K562 (cell line): ENCODE data around the gene MYLK4. TPM values are rescaled to one million over a fixed set of nuclear protein-coding genes. Genes with fewer than 3 reads are reported as not detected.

Source experiments
- CBFA2T2 ChIP-seq: fragments of 450-650 bp; conservative IDR thresholded peaks from 2 replicates; pipeline ENCODE4 v1.6.1; 2017; ENCODE audit warnings: mild to moderate bottlenecking
- NR2C1 ChIP-seq, 2 experiments: fragments of 450-650 bp; IDR thresholded peaks; 2 replicates each; pipeline ENCODE4 v1.6.1; 2017; ENCODE audit warnings: mild to moderate bottlenecking in 2 of 2, antibody characterized with exemption in 1 of 2, inconsistent platforms in 1 of 2, missing compliant biosample characterization in 1 of 2, missing genetic modification characterization in 1 of 2
- NR2C2 ChIP-seq, 2 experiments: fragments of 200-800 bp in 1 of 2; sonication (Bioruptor generic) in 1 of 2; sonication (generic) in 1 of 2; formaldehyde crosslinking in 1 of 2; IDR thresholded peaks; 2 replicates each; pipeline versions ENCODE4 v1.6.1 to v1.8.0; 2016 to 2022; ENCODE audit warnings: mild to moderate bottlenecking in 1 of 2, missing compliant biosample characterization in 1 of 2, missing genetic modification characterization in 1 of 2, missing genetic modification reagents in 1 of 2
- ZBTB8A ChIP-seq: fragments of 450-650 bp; IDR thresholded peaks from 2 replicates; pipeline ENCODE4 v1.6.1; 2018; ENCODE audit warnings: mild to moderate bottlenecking, moderate library complexity; ENCODE audit not compliant: partially characterized antibody
- ZNF146 ChIP-seq: IDR thresholded peaks from one replicate; pipeline ENCODE4 v1.6.1; 2018; ENCODE audit warnings: missing compliant biosample characterization; ENCODE audit not compliant: unreplicated experiment
- ZNF217 ChIP-seq: sonication (generic); formaldehyde crosslinking; IDR thresholded peaks from 2 replicates; pipeline ENCODE4 v1.8.0; 2022; ENCODE audit warnings: mild to moderate bottlenecking, missing genetic modification reagents
- ZNF696 ChIP-seq: fragments of 250-450 bp; sonication (Bioruptor Pico); conservative IDR thresholded peaks from 2 replicates; pipeline ENCODE4 v1.4.0; 2020; ENCODE audit warnings: mild to moderate bottlenecking, moderate library complexity
- polyA plus RNA-seq, 8 experiments: library from polyadenylated mRNA; depleted of rRNA in 4 of 8; stranded (reverse) in 5 of 8; unstranded in 3 of 8; fragments of >200 nt; fragmentation: Nextera tagmentation in 2 of 8; fragmentation: Illumina TruSeq in 1 of 8; extraction: Ambion mirVana in 2 of 8; extraction: Trizol in 1 of 8; gene quantifications; 2 replicates each; pipeline versions ENCODE4 v1.2.1 to v1.2.3, GENCODE V29; 2011 to 2014; ENCODE audit warnings: inconsistent platforms in 1 of 8, missing spikeins in 1 of 8
- total RNA-seq, 7 experiments: library from RNA; depleted of rRNA in 6 of 7; stranded (reverse); fragments of >200 nt in 6 of 7; fragmentation: Illumina TruSeq in 2 of 7; extraction: Trizol in 2 of 7; gene quantifications; 2 replicates each; pipeline versions ENCODE4 v1.2.1 to v1.2.3, GENCODE V29; 2011 to 2021; ENCODE audit warnings: low replicate concordance in 1 of 7
- TF ChIP-seq, protein P1 (sequence below): fragments of 200-800 bp; sonication (Bioruptor generic); IDR thresholded peaks from 2 replicates; pipeline ENCODE4 v1.6.1; 2017; ENCODE audit warnings: missing genetic modification characterization, missing compliant biosample characterization
- TF ChIP-seq, protein P2 (sequence below): sonication (generic); formaldehyde crosslinking; IDR thresholded peaks from 2 replicates; pipeline ENCODE4 v1.8.0; 2022; ENCODE audit warnings: mild to moderate bottlenecking, low read depth, missing genetic modification reagents
- TF ChIP-seq, protein P3 (sequence below): fragments of 200-800 bp; sonication (Bioruptor generic); IDR thresholded peaks from 2 replicates; pipeline ENCODE4 v1.6.1; 2016; ENCODE audit warnings: missing genetic modification characterization, missing compliant biosample characterization
- TF ChIP-seq, protein P4 (sequence below): fragments of 250-450 bp; sonication (Bioruptor Pico); IDR thresholded peaks from 2 replicates; pipeline ENCODE4 v1.8.0; 2022; ENCODE audit warnings: inconsistent platforms, mild to moderate bottlenecking, moderate library complexity, borderline replicate concordance
- TF ChIP-seq, protein P5 (sequence below): fragments of 450-650 bp; IDR thresholded peaks from 2 replicates; pipeline ENCODE4 v1.7.1; 2018; ENCODE audit warnings: mild to moderate bottlenecking, low read depth; ENCODE audit not compliant: partially characterized antibody
- TF ChIP-seq, protein P6 (sequence below): fragments of 250-450 bp; sonication (Bioruptor Pico); IDR thresholded peaks from 2 replicates; pipeline ENCODE4 v1.5.0; 2021

The MYLK4 gene
- total and polyA plus RNA-seq, 9 of the 15 experiments (the other 6 are each of a cell fraction or from before 2014, with no cell fraction given) = 0.01 to 0.15 (median 0.06) TPM

DNA sequence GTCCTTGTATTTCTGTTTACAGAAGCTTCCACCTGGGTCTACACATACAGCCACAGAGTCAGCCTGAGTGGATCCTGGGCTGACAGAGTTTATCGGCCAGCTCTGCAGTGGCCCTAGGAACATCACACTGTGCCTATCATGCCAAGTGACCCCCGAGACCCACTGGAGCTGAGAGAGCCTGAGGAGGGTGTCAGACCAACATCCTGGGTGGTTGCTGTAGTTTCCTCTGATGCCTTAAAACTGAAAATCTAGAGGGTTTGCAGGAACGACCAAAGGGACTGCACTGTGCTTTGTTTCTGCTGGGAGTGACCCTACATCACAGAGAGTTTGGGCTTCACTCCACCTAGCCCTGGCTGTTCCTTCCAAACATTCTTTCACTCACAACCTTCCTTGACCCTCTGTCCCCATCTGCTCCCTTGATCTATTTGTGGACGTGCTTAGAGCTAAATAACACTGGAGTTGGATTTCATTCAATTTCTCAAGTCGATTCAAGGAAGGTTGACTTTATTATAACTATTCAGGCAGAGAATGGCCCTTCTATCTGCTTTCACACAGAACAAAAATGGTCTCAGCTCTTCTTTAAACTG lies 18.1 kb downstream of the MYLK4 start (continued):
- TF ChIP-seq, protein P1, sequence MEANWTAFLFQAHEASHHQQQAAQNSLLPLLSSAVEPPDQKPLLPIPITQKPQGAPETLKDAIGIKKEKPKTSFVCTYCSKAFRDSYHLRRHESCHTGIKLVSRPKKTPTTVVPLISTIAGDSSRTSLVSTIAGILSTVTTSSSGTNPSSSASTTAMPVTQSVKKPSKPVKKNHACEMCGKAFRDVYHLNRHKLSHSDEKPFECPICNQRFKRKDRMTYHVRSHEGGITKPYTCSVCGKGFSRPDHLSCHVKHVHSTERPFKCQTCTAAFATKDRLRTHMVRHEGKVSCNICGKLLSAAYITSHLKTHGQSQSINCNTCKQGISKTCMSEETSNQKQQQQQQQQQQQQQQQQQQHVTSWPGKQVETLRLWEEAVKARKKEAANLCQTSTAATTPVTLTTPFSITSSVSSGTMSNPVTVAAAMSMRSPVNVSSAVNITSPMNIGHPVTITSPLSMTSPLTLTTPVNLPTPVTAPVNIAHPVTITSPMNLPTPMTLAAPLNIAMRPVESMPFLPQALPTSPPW (CRISPR knock-in tag) = no peak
- TF ChIP-seq CBFA2T2 (no peak), ZNF146 (no peak), ZNF696 (no peak), NR2C1 (IDR thresholded peaks at IDR 0.05) (no peak), NR2C1 (tag; IDR thresholded peaks at IDR 0.05) (no peak), NR2C2 (CRISPR knock-in tag; IDR thresholded peaks at IDR 0.05) (0 out of 2 replicates have a peak, but pooled peaks have one; percentile 29), NR2C2 (tag; IDR thresholded peaks at IDR 0.05) (no peak), ZBTB8A (no peak), ZNF217 (no peak)
- TF ChIP-seq, protein P2, sequence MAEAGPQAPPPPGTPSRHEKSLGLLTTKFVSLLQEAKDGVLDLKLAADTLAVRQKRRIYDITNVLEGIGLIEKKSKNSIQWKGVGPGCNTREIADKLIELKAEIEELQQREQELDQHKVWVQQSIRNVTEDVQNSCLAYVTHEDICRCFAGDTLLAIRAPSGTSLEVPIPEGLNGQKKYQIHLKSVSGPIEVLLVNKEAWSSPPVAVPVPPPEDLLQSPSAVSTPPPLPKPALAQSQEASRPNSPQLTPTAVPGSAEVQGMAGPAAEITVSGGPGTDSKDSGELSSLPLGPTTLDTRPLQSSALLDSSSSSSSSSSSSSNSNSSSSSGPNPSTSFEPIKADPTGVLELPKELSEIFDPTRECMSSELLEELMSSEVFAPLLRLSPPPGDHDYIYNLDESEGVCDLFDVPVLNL (CRISPR knock-in tag) = no peak
- TF ChIP-seq, protein P3, sequence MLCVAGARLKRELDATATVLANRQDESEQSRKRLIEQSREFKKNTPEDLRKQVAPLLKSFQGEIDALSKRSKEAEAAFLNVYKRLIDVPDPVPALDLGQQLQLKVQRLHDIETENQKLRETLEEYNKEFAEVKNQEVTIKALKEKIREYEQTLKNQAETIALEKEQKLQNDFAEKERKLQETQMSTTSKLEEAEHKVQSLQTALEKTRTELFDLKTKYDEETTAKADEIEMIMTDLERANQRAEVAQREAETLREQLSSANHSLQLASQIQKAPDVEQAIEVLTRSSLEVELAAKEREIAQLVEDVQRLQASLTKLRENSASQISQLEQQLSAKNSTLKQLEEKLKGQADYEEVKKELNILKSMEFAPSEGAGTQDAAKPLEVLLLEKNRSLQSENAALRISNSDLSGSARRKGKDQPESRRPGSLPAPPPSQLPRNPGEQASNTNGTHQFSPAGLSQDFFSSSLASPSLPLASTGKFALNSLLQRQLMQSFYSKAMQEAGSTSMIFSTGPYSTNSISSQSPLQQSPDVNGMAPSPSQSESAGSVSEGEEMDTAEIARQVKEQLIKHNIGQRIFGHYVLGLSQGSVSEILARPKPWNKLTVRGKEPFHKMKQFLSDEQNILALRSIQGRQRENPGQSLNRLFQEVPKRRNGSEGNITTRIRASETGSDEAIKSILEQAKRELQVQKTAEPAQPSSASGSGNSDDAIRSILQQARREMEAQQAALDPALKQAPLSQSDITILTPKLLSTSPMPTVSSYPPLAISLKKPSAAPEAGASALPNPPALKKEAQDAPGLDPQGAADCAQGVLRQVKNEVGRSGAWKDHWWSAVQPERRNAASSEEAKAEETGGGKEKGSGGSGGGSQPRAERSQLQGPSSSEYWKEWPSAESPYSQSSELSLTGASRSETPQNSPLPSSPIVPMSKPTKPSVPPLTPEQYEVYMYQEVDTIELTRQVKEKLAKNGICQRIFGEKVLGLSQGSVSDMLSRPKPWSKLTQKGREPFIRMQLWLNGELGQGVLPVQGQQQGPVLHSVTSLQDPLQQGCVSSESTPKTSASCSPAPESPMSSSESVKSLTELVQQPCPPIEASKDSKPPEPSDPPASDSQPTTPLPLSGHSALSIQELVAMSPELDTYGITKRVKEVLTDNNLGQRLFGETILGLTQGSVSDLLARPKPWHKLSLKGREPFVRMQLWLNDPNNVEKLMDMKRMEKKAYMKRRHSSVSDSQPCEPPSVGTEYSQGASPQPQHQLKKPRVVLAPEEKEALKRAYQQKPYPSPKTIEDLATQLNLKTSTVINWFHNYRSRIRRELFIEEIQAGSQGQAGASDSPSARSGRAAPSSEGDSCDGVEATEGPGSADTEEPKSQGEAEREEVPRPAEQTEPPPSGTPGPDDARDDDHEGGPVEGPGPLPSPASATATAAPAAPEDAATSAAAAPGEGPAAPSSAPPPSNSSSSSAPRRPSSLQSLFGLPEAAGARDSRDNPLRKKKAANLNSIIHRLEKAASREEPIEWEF (CRISPR knock-in tag) = no peak
- TF ChIP-seq, protein P4, sequence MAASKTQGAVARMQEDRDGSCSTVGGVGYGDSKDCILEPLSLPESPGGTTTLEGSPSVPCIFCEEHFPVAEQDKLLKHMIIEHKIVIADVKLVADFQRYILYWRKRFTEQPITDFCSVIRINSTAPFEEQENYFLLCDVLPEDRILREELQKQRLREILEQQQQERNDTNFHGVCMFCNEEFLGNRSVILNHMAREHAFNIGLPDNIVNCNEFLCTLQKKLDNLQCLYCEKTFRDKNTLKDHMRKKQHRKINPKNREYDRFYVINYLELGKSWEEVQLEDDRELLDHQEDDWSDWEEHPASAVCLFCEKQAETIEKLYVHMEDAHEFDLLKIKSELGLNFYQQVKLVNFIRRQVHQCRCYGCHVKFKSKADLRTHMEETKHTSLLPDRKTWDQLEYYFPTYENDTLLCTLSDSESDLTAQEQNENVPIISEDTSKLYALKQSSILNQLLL (CRISPR knock-in tag) = no peak
- TF ChIP-seq, protein P5, sequence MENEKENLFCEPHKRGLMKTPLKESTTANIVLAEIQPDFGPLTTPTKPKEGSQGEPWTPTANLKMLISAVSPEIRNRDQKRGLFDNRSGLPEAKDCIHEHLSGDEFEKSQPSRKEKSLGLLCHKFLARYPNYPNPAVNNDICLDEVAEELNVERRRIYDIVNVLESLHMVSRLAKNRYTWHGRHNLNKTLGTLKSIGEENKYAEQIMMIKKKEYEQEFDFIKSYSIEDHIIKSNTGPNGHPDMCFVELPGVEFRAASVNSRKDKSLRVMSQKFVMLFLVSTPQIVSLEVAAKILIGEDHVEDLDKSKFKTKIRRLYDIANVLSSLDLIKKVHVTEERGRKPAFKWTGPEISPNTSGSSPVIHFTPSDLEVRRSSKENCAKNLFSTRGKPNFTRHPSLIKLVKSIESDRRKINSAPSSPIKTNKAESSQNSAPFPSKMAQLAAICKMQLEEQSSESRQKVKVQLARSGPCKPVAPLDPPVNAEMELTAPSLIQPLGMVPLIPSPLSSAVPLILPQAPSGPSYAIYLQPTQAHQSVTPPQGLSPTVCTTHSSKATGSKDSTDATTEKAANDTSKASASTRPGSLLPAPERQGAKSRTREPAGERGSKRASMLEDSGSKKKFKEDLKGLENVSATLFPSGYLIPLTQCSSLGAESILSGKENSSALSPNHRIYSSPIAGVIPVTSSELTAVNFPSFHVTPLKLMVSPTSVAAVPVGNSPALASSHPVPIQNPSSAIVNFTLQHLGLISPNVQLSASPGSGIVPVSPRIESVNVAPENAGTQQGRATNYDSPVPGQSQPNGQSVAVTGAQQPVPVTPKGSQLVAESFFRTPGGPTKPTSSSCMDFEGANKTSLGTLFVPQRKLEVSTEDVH = no peak
- TF ChIP-seq, protein P6, sequence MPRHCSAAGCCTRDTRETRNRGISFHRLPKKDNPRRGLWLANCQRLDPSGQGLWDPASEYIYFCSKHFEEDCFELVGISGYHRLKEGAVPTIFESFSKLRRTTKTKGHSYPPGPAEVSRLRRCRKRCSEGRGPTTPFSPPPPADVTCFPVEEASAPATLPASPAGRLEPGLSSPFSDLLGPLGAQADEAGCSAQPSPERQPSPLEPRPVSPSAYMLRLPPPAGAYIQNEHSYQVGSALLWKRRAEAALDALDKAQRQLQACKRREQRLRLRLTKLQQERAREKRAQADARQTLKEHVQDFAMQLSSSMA = no peak
